ENCODE data around the gene GLIS1.

- TF ChIP-seq CTCF (conservative IDR thresholded peaks at IDR 0.05; ENCODE audit: low read depth in 2 of 2) (no peak), POLR2AphosphoS5 (IDR thresholded peaks at IDR 0.05; ENCODE audit: low read depth) (no peak), CREB1 (CRISPR knock-in tag; IDR thresholded peaks at IDR 0.05; ENCODE audit: low read depth) (no peak), EZH2 (IDR thresholded peaks at IDR 0.05; ENCODE audit: low read depth, unreplicated experiment) (no peak)
- TF ChIP-seq, protein P1, sequence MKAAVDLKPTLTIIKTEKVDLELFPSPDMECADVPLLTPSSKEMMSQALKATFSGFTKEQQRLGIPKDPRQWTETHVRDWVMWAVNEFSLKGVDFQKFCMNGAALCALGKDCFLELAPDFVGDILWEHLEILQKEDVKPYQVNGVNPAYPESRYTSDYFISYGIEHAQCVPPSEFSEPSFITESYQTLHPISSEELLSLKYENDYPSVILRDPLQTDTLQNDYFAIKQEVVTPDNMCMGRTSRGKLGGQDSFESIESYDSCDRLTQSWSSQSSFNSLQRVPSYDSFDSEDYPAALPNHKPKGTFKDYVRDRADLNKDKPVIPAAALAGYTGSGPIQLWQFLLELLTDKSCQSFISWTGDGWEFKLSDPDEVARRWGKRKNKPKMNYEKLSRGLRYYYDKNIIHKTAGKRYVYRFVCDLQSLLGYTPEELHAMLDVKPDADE (IDR thresholded peaks at IDR 0.05): no peak
These were observed 279.4 kb downstream of the GLIS1 start, which contains the start of gene DMRTB1 for GRCh38 chr1:53459321-53460175.

Measured in GM23338 (cell line).